CD4-positive, alpha-beta T cell treated with Interferon gamma for 1 hour (primary cell): ENCODE measurements around the gene AVPI1.
"Not testable (repeated sequence)": the region's sequence is repeated elsewhere in the genome, so short reads cannot be mapped to it uniquely, and the experiment has no call there.

Source experiments
- DNase-seq: peaks from one replicate; pipeline ENCODE4 v3.0.0-alpha.2; 2020

AVPI1 gene

GRCh38 chr10:97640174-97640867 is 46.7 kb downstream of the AVPI1 start, which contains the start of gene PI4K2A:
TSS of gene PI4K2A (plus strand) at chr10:97640671. CDS start at chr10:97640743, 72 bp downstream.
- peak; percentile 99 for DNase-seq

- not testable (repeated sequence) for DNase-seq
Measured at GRCh38 chr10:97639090-97639489, 48.0 kb downstream of the AVPI1 start.

- no peak for DNase-seq
Measured at GRCh38 chr10:97635577-97635976, 51.5 kb downstream of the AVPI1 start.

GRCh38 chr10:97633921-97634320 is 53.1 kb downstream of the AVPI1 start:
- DNase-seq, result peak; percentile 4

GRCh38 chr10:97632949-97633884 is 53.8 kb downstream of the AVPI1 start, which contains the start of gene MORN4:
TSS of gene MORN4 (minus strand) at chr10:97633500. CDS start at chr10:97619653, 13,847 bp downstream.
- DNase-seq, result peak; percentile 92

- no peak for DNase-seq
Measured at GRCh38 chr10:97631098-97631497, 55.9 kb downstream of the AVPI1 start.

- no peak for DNase-seq
Measured at GRCh38 chr10:97629289-97629688, 57.8 kb downstream of the AVPI1 start.

- DNase-seq, result no peak
Measured at GRCh38 chr10:97628228-97628627, 58.8 kb downstream of the AVPI1 start.

GRCh38 chr10:97627731-97628130 is 59.3 kb downstream of the AVPI1 start:
- no peak for DNase-seq
